Naive thymus-derived CD8-positive, alpha-beta T cell (primary cell): ENCODE measurements around the gene MORN1. TPM values are rescaled to one million over a fixed set of nuclear protein-coding genes. Genes with fewer than 3 reads are reported as not detected.

Experiments
- ATAC-seq, 2 donors: fragments of 150-1000 bp; cut with Tn5 transposase in 1 of 2; sonication (Bioruptor Pico), chemical (Tn5 transposase) in 1 of 2; 1 replicate in 1 of 2; 2 replicates in 1 of 2; pipeline ENCODE4 v1.10.0; 2021; ENCODE audit warnings: mild to moderate bottlenecking in 2 of 2, moderate library complexity in 2 of 2
- POLR2A ChIA-PET: fragments of 350-600 bp; sonication (Branson Sonifier 250); formaldehyde crosslinking; loops from one replicate; lab custom pipeline; 2021; ENCODE audit warnings: antibody characterized with exemption; lab: Charles Lee
- DNase-seq, 10 donors: peaks; one replicate each; pipeline versions ENCODE4 v3.0.0 to v3.0.0-alpha.2; 2020 to 2022
- H3K27ac Mint-ChIP-seq, 10 donors: one replicate each; pipeline ENCODE4 v1.8.0; 2020 to 2022; ENCODE audit warnings: mild to moderate bottlenecking in 10 of 10, mixed read lengths in 10 of 10, moderate library complexity in 4 of 10, inconsistent platforms in 1 of 10
- H3K27me3 Mint-ChIP-seq, 5 donors: one replicate each; pipeline ENCODE4 v1.8.0; 2021 to 2022; ENCODE audit warnings: mixed read lengths in 5 of 5
- H3K36me3 Mint-ChIP-seq, 3 donors: one replicate each; pipeline ENCODE4 v1.8.0; 2020 to 2022; ENCODE audit warnings: mixed read lengths in 3 of 3, mild to moderate bottlenecking in 2 of 3, inconsistent platforms in 1 of 3
- H3K4me1 Mint-ChIP-seq, 4 donors: one replicate each; pipeline ENCODE4 v1.8.0; 2021 to 2022; ENCODE audit warnings: mixed read lengths in 4 of 4
- H3K4me3 Mint-ChIP-seq, 10 donors: one replicate each; pipeline ENCODE4 v1.8.0; 2020 to 2022; ENCODE audit warnings: mild to moderate bottlenecking in 10 of 10, mixed read lengths in 10 of 10, moderate library complexity in 6 of 10, inconsistent platforms in 1 of 10
- H3K9me3 Mint-ChIP-seq, 9 donors: one replicate each; pipeline ENCODE4 v1.8.0; 2020 to 2022; ENCODE audit warnings: mixed read lengths in 9 of 9, mild to moderate bottlenecking in 3 of 9, inconsistent platforms in 1 of 9, moderate library complexity in 1 of 9
- polyA plus RNA-seq, 3 donors: library from polyadenylated mRNA; unstranded; fragments of 300-500 nt; fragmentation: Illumina TruSeq; gene quantifications; one replicate each; pipeline ENCODE4 v1.2.3, GENCODE V29; 2021
- total RNA-seq, 8 experiments: library from RNA in 2 of 8; stranded (reverse) in 2 of 8; gene quantifications; one replicate each; pipeline ENCODE4 v1.2.3 and lab custom pipeline; 2021 to 2026

Gene MORN1
- total and polyA plus RNA-seq, 5 experiments from 2014 or later = 4.3 to 18.8 (median 7.1) TPM

DNA sequence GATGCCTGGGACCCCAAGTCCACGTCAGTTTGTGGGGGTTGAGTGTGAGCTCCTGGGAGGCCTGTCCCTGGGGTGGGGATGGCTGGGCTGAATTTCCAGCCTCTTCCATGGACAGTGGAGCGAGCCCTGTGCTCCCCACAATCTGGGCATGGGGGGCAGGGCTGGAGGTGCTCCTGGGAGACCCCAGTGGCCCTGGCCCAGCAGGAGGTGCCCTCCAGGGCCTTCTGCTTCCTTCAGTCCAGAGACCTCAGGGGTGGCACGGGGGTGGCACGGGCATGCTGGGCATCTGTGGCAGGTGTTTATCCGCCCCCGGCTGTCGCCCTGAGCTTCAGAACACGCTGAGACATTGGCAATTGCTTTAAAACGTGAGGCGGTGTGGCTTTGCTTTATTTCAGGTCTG is 40.9 kb downstream of the MORN1 start:
- Mint-ChIP-seq H3K27me3 (no peaks in the 10 kb centered on the region), H3K4me1 (peaks cover 0 to 1% (median 0%) of the 10 kb centered on the region in 4 donors), H3K4me3 (no peak overlapping the region), H3K27ac (no peak overlapping the region), H3K36me3 (no peaks in the 10 kb centered on the region), H3K9me3 (no peaks in the 10 kb centered on the region)
- ATAC-seq (no peak), DNase-seq (peak in 1 of 10 donors; percentile 28)
- POLR2A ChIA-PET = no interaction called here

DNA sequence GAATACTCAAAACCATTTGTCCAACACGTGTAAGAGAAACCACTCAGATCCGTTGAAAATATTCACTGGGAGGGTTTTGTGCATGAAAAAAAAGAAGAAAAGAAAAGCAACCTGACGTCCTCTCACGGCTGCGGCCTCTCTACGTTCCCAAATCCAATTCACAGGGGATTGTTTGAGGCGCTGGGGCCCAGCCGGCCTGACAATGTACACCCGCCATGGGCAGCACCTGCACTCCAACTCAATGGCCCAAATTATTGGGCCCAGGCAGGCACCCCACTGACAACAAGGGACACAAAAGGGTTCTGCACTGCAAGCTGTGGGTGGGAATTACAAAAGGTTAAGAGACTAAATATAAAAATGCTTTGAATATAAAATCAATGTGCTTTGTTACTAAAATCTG is 41.5 kb downstream of the MORN1 start:
- Mint-ChIP-seq H3K9me3 (no peaks in the 10 kb centered on the region), H3K4me3 (no peak overlapping the region), H3K36me3 (no peaks in the 10 kb centered on the region), H3K27ac (no peak overlapping the region), H3K4me1 (peaks cover 0 to 1% (median 0%) of the 10 kb centered on the region in 4 donors), H3K27me3 (no peaks in the 10 kb centered on the region)
- DNase-seq (no peak), ATAC-seq (no peak)
- POLR2A ChIA-PET = no interaction called here

DNA sequence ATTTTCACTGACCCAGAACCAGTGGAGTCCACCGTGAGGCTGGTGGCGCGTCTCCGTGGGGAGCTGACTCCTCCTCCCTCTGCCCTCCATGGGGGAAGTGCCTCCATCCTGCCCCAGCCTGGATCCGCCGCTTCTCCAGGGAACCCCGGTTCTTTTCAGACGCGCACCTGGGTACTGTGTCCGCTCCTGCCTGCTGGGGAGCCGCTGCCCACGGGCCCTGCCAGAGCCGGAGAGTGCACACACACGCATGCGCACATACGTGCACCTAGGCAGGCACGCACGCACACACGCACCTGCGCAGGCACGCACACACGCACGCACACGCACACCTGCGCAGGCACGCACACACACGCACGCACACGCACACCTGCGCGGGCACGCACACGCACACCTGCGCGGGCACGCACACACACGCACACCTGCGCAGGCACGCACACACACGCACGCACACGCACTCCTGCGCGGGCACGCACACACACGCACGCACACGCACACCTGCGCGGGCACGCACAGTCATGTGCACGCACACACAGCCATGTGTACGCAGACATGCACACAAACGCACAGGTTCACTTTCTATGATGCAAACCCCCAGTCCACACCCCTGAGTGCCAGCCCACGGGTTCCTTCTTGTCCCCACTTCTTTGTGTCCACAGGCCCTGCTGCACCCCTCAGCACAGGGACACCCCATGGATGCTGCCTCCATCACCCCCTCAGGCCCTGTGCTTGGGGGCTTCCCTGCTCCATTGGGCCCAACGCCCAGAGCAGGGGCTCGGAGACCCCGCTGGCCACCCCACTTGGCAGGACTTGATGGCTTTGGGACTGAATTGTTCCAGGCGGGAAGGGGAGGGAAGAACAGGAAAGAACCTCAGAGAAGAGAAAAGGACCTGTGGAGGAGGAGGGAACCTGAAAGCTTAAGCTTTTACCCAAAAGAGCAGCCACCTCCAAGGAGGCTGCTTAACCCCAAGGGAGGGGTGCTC is 42.7 kb downstream of the MORN1 start:
- Mint-ChIP-seq H3K36me3 (no peaks in the 10 kb centered on the region), H3K27ac (no peak overlapping the region), H3K4me1 (peaks cover 0 to 1% (median 0%) of the 10 kb centered on the region in 4 donors), H3K9me3 (no peaks in the 10 kb centered on the region), H3K4me3 (no peak overlapping the region), H3K27me3 (no peaks in the 10 kb centered on the region)
- DNase-seq (peak in 2 of 10 donors; percentile 0 to 40), ATAC-seq (no peak)
- POLR2A ChIA-PET = no interaction called here

DNA sequence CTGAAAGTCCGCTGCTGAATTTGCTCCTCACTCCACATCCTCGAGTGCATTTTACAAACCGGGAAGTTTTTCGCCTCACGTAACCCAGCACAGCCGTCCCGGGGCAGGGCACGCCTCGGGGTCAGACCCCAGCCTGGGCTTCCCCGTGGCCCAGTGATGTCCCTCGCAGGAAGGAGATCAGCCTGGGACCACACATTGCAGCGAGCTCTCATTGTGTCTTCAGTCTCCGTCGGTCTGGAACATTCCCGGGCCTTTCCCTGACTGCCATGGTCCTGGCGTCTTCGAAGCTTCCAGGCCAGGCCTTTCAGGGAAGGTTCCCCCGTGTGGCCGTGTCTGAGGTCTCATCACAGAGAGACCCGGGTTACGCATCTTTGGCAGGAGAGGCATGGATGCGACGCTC is 43.5 kb downstream of the MORN1 start:
- Mint-ChIP-seq H3K27ac (peak overlapping the region in 1 of 10 donors; percentile 46), H3K4me1 (peaks cover 0 to 1% (median 0%) of the 10 kb centered on the region in 4 donors), H3K9me3 (no peaks in the 10 kb centered on the region), H3K4me3 (no peak overlapping the region), H3K27me3 (no peaks in the 10 kb centered on the region), H3K36me3 (no peaks in the 10 kb centered on the region)
- ATAC-seq (no peak), DNase-seq (peak in 1 of 10 donors; percentile 0)
- POLR2A ChIA-PET = no interaction called here

DNA sequence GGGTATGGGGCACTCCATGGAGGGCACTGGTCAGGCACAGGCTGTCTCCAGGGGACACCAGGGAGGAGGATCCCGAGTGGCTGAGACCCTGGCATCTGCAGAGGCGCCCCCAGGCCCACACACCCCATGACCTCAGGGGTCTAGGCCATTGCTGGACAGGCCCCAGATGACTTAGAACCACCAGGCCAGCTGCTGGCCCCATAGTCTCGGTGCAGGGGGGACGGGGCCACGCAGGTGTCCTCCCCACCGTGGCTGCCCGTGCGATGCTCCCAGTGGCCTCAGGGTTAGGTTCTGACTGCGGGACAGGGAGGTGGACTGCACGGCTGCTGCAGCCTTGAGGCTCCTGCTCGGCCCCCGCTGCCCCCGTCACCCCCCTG is 44.0 kb downstream of the MORN1 start:
- Mint-ChIP-seq H3K27ac (no peak overlapping the region), H3K27me3 (no peaks in the 10 kb centered on the region), H3K9me3 (no peaks in the 10 kb centered on the region), H3K4me1 (peaks cover 0 to 1% (median 0%) of the 10 kb centered on the region in 4 donors), H3K4me3 (no peak overlapping the region), H3K36me3 (no peaks in the 10 kb centered on the region)
- POLR2A ChIA-PET = no interaction called here
- ATAC-seq = no peak
- peak in 2 of 10 donors; percentile 2 to 30 for DNase-seq

DNA sequence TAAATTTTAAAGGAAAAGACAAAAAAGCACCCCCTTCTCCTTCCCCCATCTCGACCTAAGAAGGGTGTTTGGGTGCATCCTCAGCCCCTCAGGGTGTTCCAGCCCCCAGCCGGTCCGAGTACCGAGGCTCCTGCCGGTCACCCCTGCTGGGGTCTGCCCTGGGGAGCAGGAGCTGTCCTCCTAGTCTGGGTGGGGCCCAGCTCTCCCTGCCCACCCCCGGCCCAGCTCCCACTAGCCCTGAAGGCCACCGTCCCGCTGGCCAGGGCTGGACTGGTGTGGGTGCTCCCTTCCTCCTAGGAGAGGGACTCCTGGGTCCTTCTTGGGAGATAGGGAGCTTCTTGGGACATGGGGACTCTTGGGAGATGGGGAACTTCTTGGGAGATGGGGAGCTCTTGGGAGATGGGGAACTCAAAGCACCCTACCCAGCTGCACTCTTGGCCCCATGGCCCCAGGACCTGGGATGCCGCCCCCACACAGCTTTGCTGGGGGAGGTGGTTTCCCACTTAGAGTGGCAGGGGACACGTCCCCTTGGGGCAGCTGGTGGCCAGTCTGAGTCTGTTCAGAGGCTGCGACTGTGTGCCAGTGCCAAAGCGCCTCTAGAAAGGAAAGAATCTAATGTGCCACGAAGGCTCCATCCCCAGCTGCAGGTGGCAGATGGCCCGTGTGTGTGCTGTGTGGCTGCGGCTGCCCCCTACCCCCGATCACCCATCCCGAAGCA is 44.5 kb downstream of the MORN1 start:
- Mint-ChIP-seq H3K4me1 (peaks cover 0 to 1% (median 0%) of the 10 kb centered on the region in 4 donors), H3K36me3 (no peaks in the 10 kb centered on the region), H3K27ac (no peak overlapping the region), H3K4me3 (no peak overlapping the region), H3K27me3 (no peaks in the 10 kb centered on the region), H3K9me3 (no peaks in the 10 kb centered on the region)
- DNase-seq = peak in 2 of 10 donors; percentile 5 to 61
- POLR2A ChIA-PET = no interaction called here
- no peak for ATAC-seq

DNA sequence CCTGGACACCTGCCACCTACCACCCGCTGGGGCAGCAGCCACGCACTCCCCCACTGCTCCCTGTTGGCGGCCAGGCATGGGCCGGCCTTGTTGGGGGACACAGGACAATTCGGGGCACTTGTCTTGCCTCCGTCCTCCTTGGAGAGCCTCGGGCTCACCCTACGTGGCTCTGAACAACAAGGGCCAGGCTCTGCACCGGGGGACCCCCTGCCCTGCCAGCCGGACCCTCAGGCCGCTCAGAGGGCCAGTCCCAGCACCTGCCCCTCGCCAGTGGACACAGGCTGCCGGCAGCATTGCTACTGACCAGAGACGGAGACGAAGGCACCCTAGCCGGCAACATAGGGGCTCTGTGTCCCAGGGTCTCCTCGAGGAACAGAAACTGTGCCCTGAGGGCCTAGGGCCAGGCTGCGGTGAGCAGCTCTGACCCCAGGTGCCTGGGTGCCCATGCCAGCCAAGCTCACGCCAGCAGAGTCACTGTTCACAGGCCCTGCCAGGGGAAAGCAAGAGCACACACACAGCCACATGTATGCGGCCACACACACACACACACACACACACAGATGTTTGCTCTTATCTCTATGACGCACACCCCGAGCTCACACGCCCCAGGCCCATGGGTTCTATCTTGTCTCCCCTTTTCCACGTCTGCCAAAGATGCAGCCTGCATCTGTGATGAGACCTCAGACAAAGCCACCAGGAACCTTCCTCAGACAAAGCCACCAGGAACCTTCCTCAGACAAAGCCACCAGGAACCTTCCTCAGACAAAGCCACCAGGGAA is 45.9 kb downstream of the MORN1 start:
- H3K4me3 Mint-ChIP-seq = no peak overlapping the region
- no peaks in the 10 kb centered on the region for H3K9me3 Mint-ChIP-seq
- POLR2A ChIA-PET = no interaction called here
- H3K27me3 Mint-ChIP-seq = no peaks in the 10 kb centered on the region
- no peak for ATAC-seq
- peak in 2 of 10 donors; percentile 0 to 61 for DNase-seq
- peaks cover 0 to 1% (median 0%) of the 10 kb centered on the region in 4 donors for H3K4me1 Mint-ChIP-seq
- no peak overlapping the region for H3K27ac Mint-ChIP-seq
- H3K36me3 Mint-ChIP-seq = no peaks in the 10 kb centered on the region

DNA sequence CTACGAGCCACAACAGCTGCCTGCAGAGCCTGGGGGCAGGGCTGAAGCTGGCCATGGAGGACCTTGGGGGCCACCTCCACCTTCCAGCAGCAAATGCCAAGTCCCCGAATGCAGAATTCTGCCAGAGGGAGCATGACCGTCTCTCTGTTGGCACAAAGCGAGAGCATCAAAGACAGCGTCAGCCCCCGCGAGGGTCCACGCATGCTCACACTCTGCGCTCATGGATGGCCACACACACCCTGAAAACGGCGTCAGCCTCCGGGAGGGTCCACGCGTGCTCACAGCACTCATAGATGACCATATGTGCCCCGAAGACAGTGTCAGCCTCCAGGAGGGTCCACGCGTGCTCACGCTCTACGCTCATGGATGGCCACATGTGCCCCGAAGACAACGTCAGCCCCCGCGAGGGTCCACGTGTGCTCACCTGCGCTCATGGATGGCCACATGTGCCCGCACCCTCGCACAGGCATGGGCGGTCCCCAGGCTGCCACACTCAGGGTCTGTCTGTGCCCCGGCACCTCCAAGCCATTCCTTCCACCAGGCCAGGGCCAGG is 46.5 kb downstream of the MORN1 start:
- peak in 2 of 10 donors; percentile 1 to 45 for DNase-seq
- no peak for ATAC-seq
- H3K4me3 Mint-ChIP-seq = no peak overlapping the region
- no peaks in the 10 kb centered on the region for H3K36me3 Mint-ChIP-seq
- H3K27me3 Mint-ChIP-seq = no peaks in the 10 kb centered on the region
- no peaks in the 10 kb centered on the region for H3K9me3 Mint-ChIP-seq
- H3K27ac Mint-ChIP-seq = no peak overlapping the region
- H3K4me1 Mint-ChIP-seq = peaks cover 0 to 1% (median 0%) of the 10 kb centered on the region in 4 donors
- POLR2A ChIA-PET = no interaction called here

DNA sequence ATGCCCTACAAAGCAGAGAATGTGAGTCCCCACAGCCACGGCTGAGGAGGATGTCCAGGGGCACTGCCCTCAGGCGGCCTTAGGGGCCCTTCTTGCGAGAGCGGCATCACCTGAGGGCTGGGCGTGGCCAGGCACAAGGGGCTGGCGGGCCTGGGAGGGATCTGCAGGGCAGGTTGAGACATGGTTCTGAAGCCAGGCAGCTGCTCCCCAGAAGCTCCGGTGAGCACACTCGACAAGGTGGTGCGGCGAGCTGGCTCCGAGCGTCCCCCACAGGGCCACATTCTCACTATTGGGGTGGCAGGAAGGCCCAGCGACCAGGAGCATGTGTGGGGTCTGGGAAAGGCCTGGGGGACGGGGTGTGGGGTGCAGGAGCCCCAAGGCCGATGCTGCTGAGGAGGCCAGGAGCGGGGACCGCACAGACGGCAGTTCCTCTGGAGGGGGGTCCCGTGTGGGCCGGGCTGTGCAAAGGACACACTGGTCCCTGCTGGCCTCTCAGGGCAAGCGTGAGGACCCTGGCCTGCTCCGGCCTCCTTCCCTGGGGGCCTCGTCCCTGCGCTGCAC is 47.2 kb downstream of the MORN1 start:
- POLR2A ChIA-PET = no interaction called here
- DNase-seq (peak in 2 of 10 donors; percentile 3 to 38), ATAC-seq (no peak)
- H3K27me3 Mint-ChIP-seq = no peaks in the 10 kb centered on the region
- H3K9me3 Mint-ChIP-seq = no peaks in the 10 kb centered on the region
- H3K4me3 Mint-ChIP-seq = no peak overlapping the region
- H3K4me1 Mint-ChIP-seq = peaks cover 0 to 1% (median 0%) of the 10 kb centered on the region in 4 donors
- no peaks in the 10 kb centered on the region for H3K36me3 Mint-ChIP-seq
- H3K27ac Mint-ChIP-seq = no peak overlapping the region

DNA sequence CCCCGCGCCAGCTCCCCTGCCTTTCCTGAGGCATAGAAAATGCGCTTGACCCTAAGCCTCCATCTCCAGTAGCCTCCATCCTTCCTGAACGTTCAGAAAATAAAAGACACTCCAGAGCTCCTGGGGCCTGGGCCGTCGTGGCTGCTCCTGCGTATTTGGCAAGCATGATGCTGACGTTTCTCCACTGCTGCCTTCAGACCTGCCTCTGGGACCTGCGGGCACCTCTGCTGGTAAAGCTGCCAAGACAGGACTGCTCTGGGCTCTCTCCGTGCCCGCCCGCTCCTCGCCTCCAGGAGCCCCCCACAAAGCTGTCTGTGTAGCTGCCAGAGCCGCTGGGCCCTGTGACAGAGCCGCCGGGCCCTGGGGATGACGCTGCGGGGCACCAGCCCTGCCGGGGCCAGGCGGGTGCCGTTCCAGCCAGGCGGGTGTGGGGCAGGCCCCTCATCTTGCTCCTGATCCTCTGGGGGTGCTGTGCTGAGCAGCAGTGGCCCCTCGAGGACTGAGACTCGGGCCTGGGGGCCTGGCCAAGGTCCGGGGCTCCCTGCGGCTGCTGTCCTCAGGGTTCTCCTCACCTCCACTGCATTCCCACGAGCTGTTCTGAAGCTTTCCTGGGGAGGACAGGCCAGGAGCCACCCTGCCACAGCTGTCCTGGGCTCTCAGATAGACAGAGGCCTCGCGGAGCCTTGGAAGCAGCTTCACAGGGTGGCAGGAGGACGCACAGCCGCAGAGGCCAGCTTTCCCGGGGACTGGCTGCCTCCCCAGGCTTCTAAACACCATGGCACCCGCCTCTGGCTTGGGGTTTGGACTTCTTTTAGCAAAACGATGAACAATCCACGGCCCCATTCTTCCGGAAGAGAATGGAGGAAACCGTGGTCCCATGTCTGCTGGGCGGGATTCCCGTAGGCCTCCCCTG is 48.1 kb downstream of the MORN1 start:
- no peak for ATAC-seq
- Mint-ChIP-seq H3K4me1 (peaks cover 0 to under 1% (median 0%) of the 10 kb centered on the region in 4 donors), H3K27me3 (no peaks in the 10 kb centered on the region), H3K4me3 (no peak overlapping the region), H3K9me3 (no peaks in the 10 kb centered on the region), H3K36me3 (no peaks in the 10 kb centered on the region), H3K27ac (no peak overlapping the region)
- POLR2A ChIA-PET = no interaction called here
- DNase-seq = peak in 2 of 10 donors; percentile 4 to 38

DNA sequence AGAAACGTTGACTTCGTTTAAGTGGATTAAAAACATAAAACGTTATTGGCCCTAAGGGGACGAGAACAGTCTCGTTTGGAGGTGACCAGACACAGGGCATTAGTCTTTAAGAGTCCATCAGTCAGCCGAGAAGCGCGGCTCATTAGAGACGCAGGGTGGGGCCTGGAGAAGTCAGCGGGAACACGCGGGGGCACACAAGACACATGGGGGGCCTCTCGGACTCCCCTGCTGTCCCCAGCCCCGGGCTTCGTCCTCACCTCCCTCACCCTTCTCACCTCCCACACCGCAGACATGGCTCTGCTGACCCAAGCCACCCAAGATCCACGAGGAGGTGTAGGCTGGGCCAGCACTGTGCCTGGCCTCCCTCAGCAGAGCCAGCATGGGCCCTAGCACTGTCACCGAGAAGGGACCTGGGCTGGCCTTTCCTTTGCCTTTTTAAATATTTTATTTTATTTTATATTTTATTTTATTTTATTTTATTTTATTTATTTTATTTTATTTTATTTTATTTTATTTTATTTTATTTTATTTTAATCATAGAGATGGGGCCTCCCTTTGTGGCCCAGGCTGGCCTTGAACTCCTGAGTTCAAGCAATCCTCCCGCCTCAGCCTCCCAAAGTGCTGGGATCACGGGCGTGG is 48.9 kb downstream of the MORN1 start:
- Mint-ChIP-seq H3K27me3 (no peaks in the 10 kb centered on the region), H3K4me1 (no peaks in the 10 kb centered on the region), H3K9me3 (no peaks in the 10 kb centered on the region), H3K4me3 (no peak overlapping the region), H3K36me3 (no peaks in the 10 kb centered on the region), H3K27ac (no peak overlapping the region)
- ATAC-seq (no peak), DNase-seq (peak in 1 of 10 donors; percentile 42)
- POLR2A ChIA-PET = no interaction called here
